ENCODE results near the gene TCP11.

The TCP11 gene

DNA sequence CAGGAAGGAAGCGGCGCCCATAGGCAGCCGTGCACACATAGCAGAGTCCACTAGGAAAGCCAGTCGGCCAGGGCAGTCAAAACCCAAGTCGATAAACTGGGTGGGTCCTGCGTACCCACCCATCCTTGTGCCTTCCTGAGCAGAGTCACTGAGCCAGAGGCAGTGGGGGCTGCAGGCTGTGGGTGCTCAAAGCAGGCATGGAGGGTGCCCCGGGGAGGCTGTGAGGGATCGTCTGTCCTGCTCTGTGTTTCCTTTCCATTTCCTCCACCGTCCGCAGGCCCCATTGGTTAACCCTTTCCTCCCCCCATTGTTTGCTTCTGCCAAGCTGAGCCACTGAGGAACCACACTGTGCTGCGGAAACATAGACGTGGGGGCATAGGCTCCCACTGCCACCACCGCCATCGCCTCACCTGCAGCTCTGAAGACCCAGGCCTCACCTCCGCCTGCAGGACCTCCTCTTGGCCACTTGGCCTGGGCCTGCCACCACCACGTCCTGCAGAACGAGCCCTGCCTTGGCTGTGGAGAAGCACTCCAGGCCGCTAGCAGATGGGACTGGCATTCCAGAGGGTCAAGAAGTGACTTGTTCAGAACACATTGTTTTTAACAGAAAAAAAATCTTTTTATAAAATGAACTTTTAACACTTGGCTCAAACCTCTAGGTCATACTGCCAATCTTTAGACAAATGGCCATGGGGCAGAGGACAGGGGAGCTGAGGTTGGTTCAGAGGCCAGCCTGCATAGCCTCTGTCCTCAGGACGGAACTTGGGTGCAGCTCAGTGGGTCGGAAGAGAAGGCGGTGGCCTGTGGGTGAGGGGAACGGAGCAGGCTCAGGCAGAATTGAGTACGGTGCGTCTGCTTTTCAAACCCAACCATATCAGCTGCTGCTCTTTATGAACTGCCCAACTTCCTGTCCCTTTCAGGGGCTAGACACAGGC is 52.6 kb downstream of the TCP11 start:
- Mint-ChIP-seq H3K27me3 (ENCODE audit: low read depth) (no peaks in the 10 kb centered on the region), H3K4me1 (ENCODE audit: low read depth) (peaks cover 2% of the 10 kb centered on the region), H3K27ac (no peak overlapping the region), H3K36me3 (ENCODE audit: low read depth) (no peaks in the 10 kb centered on the region), H3K4me3 (no peak overlapping the region), H3K9me3 (no peaks in the 10 kb centered on the region)

DNA sequence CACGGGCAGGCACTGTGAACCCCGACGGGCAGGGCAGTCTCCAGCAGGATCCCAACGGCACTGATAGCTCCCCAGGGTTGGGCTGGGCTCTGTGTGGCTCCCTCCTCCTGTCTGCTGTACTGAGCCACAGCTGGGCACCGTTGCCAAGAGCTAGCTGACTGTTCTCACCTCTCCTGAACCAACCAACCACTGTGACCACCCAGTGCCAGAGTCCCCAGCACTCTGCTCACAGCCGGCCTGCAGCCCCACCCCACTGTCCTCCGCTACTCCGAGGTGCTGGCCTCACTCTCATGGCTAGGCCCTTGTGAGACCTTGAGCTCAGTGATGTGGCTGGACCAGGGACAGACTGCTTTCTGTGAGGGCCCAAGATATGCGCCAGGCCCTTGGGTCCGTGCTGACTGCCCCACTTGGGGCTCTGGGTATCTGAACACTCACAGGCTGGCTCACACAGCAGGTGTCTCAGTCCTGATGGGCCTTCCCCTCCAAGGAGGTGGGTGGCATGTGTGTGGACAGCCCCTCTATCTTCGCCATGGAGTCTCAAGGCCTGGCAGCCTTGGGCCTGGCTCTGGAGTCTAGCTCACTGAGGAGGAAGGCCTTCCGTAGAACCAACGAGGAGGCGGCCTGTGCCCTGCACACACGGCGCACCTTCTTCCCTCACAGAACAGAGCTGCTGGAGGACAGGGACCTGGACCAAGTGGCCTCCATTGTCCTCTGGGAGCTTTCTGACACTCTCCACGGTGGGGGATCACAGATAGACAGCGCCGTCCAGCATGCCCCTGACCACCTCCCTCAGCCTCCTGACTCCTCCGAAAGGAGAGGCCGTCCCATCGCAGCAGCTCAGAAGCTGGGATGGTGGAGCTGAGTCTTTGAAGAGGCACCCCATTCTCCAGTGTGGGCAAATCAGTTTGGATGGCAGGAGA is 53.5 kb downstream of the TCP11 start:
- peaks cover 2% of the 10 kb centered on the region for H3K4me1 Mint-ChIP-seq (ENCODE audit: low read depth)
- no peak overlapping the region for H3K27ac Mint-ChIP-seq
- H3K27me3 Mint-ChIP-seq (ENCODE audit: low read depth) = no peaks in the 10 kb centered on the region
- no peaks in the 10 kb centered on the region for H3K36me3 Mint-ChIP-seq (ENCODE audit: low read depth)
- H3K9me3 Mint-ChIP-seq = no peaks in the 10 kb centered on the region
- H3K4me3 Mint-ChIP-seq = no peak overlapping the region

DNA sequence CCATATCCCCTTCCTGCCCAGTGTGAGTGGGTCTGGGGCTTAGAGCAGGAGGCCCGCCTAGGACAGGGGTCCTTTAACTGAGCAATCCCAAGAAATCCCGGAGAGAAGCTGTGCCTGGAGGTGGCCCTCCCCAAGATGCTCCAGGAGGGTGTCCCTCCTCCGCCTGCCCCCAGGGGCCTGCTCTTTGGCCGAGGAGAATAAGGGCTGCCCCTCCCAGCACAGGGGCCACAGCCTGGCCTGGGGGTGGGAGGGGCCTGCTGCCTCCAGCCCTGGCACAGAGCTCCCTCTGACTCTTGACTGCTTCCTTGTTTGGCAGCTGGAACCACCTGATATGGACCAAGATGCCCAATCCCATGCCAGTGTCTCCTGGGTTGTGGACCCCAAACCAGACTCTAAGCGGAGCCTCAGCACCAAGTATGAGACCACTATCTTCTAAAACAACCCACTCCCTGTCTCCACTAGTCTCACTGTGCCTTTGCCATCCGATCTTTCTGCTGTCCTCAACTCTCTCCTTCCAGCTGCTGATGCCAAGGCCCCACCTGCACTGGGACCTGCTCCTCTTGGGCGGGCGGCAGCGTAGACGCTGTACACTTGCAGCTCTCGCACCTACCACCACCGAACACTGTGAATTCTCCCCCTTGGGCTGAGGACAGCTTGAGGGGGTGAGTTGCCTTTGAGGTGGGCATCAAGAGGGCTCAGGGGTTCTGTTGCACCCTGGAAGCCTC is 54.3 kb downstream of the TCP11 start:
- H3K36me3 Mint-ChIP-seq (ENCODE audit: low read depth) = no peaks in the 10 kb centered on the region
- no peak overlapping the region for H3K4me3 Mint-ChIP-seq
- H3K27me3 Mint-ChIP-seq (ENCODE audit: low read depth) = no peaks in the 10 kb centered on the region
- peaks cover 2% of the 10 kb centered on the region for H3K4me1 Mint-ChIP-seq (ENCODE audit: low read depth)
- no peaks in the 10 kb centered on the region for H3K9me3 Mint-ChIP-seq
- peak overlapping the region; percentile 11 for H3K27ac Mint-ChIP-seq

DNA sequence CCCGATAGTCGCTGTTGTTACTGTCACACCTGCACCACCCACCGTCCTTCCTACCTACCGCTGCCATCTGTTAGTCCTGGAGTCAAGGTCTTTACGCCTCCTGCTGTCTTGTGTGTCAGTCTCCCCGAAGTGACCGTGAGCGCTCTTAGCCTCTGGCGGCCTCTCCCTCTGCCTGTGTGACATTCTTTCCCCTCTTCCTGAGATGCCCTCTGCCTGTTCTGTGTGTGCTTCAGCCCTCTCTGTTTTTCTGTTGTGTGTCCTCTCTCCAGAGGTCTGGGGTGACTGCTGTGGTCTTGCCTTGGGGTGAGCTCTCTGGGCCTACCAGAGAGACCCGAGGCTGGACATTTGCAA is 54.9 kb downstream of the TCP11 start:
- no peak overlapping the region for H3K27ac Mint-ChIP-seq

DNA sequence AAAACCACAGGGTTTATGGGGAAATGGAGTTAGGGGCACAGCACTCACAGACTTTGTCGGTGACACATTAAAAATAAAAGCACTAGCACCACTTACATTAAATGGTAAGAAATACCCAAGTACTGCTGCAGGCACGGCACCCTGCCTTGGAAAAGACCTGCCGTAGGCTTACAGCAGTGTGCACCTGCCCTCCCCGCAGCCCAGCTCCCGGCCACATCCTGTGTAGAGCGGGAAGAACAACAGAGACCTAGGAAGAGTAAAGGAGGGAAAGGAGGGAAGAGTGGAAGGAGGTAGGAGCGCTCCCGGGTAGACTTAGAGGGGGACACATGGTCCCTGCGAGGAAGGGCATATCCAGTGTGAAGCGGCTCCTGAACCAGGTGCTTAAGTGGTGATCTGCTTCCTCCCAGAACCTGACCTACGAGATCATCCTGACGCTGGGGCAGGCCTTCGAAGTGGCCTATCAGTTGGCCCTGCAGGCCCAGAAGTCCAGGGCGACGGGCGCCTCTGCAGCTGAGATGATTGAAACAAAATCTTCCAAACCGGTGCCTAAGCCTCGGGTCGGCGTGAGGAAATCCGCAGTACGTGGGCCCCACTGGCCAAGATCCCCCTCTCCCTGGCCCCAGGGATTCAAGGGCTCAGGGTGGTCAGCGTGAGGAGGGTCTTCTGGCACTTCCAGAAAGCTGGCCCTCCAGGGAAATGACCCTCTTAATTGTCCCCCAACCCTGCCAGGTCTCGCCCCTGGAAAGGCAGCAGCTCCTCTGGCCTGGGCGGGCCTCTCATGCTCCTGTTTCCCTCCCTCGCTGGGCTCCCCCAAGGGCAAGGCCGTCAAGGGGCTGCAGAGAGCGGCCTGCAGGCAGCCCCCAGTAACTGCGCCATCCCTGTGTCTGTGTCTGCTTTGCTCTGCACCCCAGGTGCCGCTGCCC is 55.5 kb downstream of the TCP11 start:
- H3K4me3 Mint-ChIP-seq = no peak overlapping the region
- H3K27ac Mint-ChIP-seq = no peak overlapping the region
- no peaks in the 10 kb centered on the region for H3K36me3 Mint-ChIP-seq (ENCODE audit: low read depth)

More for the DNA sequence above, 54.9 kb downstream of the TCP11 start:
- Mint-ChIP-seq H3K4me1 (ENCODE audit: low read depth) (peaks cover 2% of the 10 kb centered on the region), H3K9me3 (no peaks in the 10 kb centered on the region), H3K27me3 (ENCODE audit: low read depth) (no peaks in the 10 kb centered on the region), H3K36me3 (ENCODE audit: low read depth) (no peaks in the 10 kb centered on the region), H3K4me3 (no peak overlapping the region)

DNA sequence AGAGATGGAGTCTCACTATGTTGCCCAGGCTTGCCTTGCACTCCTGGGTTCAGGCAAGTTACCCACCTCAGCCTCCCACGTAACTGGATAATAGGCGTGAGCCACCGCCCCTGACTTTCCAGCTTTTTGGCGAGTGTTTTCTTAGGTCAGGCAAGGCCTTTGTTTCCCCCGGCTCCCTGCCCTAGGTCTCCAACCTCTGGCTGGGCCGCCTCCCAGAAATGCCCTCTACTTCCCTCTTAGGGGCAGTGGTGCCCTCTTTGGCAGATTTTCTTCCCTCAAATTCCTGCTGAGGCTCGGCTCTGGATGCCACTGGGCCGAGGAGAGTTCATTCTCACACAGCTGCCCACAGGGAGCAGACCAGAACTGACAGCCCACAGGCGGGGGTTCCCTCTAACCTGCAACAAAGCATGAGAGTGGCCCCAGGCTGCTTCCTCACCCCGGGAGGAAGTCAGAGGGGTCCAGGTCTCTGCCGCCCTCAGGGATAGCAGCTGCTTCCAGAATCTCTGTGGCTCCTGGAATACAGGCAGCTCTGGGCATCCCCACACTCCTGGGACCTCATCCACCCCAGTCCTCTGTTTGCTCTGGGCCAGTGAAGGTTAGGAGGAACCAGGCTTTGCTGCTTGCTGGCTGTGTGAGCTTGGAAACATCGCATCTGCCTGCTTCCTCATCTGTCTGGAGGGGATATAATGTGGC is 56.5 kb downstream of the TCP11 start:
- H3K36me3 Mint-ChIP-seq (ENCODE audit: low read depth) = no peaks in the 10 kb centered on the region
- H3K4me1 Mint-ChIP-seq (ENCODE audit: low read depth) = peaks cover 1% of the 10 kb centered on the region
- H3K27ac Mint-ChIP-seq = no peak overlapping the region

More for the DNA sequence above, 55.5 kb downstream of the TCP11 start:
- Mint-ChIP-seq H3K4me1 (ENCODE audit: low read depth) (peaks cover 2% of the 10 kb centered on the region), H3K9me3 (no peaks in the 10 kb centered on the region), H3K27me3 (ENCODE audit: low read depth) (no peaks in the 10 kb centered on the region)

DNA sequence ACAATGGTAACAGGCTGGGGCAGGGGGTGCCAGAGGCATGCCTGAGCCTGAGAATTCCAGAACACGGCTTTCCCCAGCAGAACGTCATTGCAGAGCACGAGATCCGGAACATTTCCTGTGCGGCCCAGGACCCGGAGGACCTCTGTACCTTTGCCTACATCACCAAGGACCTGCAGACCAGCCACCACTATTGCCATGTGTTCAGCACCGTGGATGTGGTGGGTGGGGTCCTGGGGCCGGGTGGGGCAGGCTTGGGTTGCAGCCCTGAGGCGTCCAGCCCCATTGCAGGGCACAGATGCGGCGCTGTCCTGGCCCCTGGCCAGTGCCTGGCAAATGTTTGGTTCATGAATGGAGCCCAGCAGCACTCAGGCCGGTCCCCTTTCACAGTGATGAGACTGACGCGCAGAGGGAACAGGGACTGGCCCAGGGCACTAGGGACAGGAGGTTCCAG is 57.1 kb downstream of the TCP11 start:
- no peak overlapping the region for H3K4me3 Mint-ChIP-seq
- H3K36me3 Mint-ChIP-seq (ENCODE audit: low read depth) = no peaks in the 10 kb centered on the region
- no peaks in the 10 kb centered on the region for H3K9me3 Mint-ChIP-seq
- H3K27ac Mint-ChIP-seq = no peak overlapping the region
- H3K27me3 Mint-ChIP-seq (ENCODE audit: low read depth) = no peaks in the 10 kb centered on the region
- H3K4me1 Mint-ChIP-seq (ENCODE audit: low read depth) = no peaks in the 10 kb centered on the region

More for the DNA sequence above, 56.5 kb downstream of the TCP11 start:
- Mint-ChIP-seq H3K9me3 (no peaks in the 10 kb centered on the region), H3K4me3 (no peak overlapping the region), H3K27me3 (ENCODE audit: low read depth) (no peaks in the 10 kb centered on the region)

DNA sequence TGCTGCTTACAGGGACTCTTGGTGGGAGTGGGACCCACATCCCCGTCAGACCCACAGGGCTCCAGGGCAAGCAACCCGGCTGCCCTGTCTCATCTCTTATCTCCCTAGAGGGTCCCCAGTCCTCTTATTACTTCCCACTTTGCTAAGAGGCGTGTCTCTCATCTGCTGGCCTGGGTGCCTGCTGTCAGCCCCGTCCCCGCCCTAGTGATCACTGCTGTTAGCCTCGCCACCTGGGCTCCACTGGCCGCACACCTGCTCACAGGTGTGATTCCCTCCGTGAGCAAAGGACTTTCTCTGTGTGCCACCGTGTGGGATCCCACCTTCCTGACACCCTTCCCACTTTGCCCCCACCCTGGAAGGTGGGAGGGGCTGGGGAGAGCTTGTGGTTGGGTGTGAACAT is 57.6 kb downstream of the TCP11 start:
- Mint-ChIP-seq H3K36me3 (ENCODE audit: low read depth) (no peaks in the 10 kb centered on the region), H3K4me3 (no peak overlapping the region), H3K27ac (no peak overlapping the region), H3K4me1 (ENCODE audit: low read depth) (no peaks in the 10 kb centered on the region), H3K9me3 (no peaks in the 10 kb centered on the region), H3K27me3 (ENCODE audit: low read depth) (no peaks in the 10 kb centered on the region)

DNA sequence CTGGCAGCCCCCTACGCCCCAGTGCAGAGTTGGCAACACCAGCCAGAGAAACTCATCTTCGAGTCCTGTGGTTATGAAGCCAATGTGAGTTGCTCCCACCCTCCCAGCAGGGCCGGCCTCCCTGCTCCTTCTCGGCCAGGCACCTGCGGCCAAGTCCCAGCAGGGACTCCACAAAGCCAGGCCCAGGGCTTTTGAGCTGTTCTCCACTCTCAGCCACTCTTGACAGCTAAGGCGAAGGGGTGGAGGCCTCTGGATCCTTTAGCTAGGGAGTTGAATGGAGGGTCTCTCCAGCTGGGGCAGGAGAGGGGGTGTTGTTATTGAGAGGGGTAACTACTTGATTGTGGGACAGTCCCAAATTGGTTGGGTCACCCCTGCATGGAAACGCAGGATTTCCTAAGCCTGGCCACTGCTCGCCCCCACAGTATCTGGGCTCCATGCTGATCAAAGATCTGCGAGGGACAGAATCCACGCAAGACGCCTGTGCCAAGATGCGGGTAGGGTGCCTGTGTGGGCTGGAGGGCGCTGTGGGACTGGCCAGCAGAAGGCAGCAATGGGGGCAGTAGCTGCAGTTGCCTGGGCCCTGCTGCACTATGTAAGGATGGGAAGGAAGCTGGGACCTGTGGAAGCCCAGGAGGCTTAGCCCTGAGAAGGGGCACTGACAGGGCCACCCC is 58.3 kb downstream of the TCP11 start:
- no peaks in the 10 kb centered on the region for H3K9me3 Mint-ChIP-seq
- no peaks in the 10 kb centered on the region for H3K27me3 Mint-ChIP-seq (ENCODE audit: low read depth)
- H3K4me1 Mint-ChIP-seq (ENCODE audit: low read depth) = no peaks in the 10 kb centered on the region
- no peaks in the 10 kb centered on the region for H3K36me3 Mint-ChIP-seq (ENCODE audit: low read depth)
- H3K4me3 Mint-ChIP-seq = no peak overlapping the region
- H3K27ac Mint-ChIP-seq = no peak overlapping the region

DNA sequence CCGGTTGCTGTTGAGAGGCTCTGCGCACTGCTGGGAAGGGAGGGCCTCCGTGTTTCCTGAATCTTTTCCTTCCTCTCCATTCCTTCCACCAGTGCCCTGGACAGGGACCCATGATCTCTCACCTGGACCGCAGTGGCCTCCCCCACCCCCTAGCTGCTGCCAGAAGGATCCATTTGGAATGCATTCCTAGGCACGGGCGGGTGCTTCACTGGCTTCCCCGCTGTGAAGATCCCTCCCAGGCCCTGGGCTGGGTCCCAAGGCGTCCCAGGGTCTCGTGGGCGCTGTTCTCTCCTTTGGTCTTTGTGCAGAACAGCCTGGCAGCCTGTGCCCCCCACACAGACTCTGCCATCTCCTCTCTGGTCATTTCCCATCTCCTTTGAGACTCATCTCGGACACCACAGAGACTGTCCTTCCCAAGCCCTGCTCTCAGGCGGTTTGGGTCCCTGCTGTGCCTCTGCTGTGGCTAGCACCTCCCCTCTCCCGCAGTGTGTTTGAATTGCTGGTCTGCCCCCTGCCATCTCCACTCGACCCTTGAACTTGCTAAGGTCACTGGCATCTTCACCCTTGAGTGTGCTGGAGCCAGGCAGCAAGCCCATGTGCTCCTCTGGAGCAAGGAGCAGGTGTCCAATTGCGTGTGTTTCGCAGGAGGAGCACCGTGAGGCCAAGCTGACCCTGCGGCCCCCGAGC is 59.0 kb downstream of the TCP11 start:
- Mint-ChIP-seq H3K36me3 (ENCODE audit: low read depth) (no peaks in the 10 kb centered on the region), H3K4me3 (no peak overlapping the region), H3K27me3 (ENCODE audit: low read depth) (no peaks in the 10 kb centered on the region), H3K9me3 (no peaks in the 10 kb centered on the region), H3K4me1 (ENCODE audit: low read depth) (no peaks in the 10 kb centered on the region), H3K27ac (no peak overlapping the region)

DNA sequence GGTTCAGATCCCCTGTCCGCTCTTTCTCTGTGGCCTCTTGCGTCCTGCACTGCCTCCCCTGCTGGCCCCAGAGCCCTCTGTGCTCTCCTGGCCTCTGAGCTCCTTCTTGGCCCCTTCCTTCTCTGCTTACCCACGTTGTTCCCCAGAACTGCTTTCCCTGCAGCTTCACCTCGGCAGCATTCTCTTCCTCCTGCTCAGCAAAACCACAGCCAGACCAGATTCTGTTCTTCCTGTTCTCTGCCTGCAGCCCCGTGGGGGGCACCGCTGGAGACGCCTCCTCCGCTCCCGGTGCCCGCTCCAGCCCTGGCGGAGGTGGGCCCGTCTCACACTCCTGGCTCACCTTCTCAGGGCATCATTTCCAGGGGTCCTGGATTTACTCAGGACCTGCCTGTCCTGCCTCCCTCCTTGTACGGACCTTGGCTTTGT is 59.7 kb downstream of the TCP11 start:
- H3K9me3 Mint-ChIP-seq = no peaks in the 10 kb centered on the region
- H3K27ac Mint-ChIP-seq = no peak overlapping the region
- H3K27me3 Mint-ChIP-seq (ENCODE audit: low read depth) = no peaks in the 10 kb centered on the region
- no peaks in the 10 kb centered on the region for H3K36me3 Mint-ChIP-seq (ENCODE audit: low read depth)
- no peak overlapping the region for H3K4me3 Mint-ChIP-seq
- H3K4me1 Mint-ChIP-seq (ENCODE audit: low read depth) = no peaks in the 10 kb centered on the region

DNA sequence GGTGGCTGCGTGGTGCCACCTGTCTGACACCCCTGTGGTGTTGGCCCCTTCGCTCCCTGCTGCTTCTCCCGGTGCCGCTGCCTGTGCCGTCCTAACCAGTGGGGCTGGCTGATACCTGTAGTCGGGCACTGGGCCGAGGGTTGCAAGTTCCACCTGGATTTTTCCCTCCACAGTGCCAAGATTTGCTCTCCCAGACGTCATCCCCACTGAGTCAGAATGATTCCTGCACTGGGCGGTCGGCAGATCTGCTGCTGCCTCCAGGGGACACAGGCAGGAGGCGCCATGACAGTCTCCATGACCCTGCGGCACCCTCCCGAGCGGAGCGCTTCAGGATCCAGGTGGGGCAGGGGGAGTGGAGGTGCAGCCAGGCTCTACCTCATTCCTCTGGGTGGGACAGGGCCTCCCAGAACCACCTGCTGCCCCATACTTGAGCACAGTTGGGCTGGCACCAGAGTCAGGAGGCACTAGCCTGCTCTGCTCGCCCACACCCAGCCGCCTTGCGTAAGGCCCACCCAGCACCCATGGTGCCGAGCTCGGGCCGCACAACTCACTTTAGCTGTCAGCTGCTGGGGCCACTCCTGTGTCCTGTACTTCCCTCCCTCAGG is 60.2 kb downstream of the TCP11 start:
- Mint-ChIP-seq H3K36me3 (ENCODE audit: low read depth) (no peaks in the 10 kb centered on the region), H3K27ac (no peak overlapping the region), H3K27me3 (ENCODE audit: low read depth) (no peaks in the 10 kb centered on the region), H3K4me3 (no peak overlapping the region), H3K4me1 (ENCODE audit: low read depth) (no peaks in the 10 kb centered on the region), H3K9me3 (no peaks in the 10 kb centered on the region)
